ENCODE measurements around the gene ANKRD66.

ANKRD66 gene

GRCh38 chr6:46799657-46800056 is 52.9 kb downstream of the ANKRD66 start:
- Histone ChIP-seq H3K4me3 (ENCODE audit: low read length, poor library complexity, severe bottlenecking) (no peak overlapping the region), H3K9me2 (replicated peaks; ENCODE audit: low read depth, low read length) (no peaks in the 10 kb centered on the region), H3K4me2 (ENCODE audit: low read depth, low read length, poor library complexity, severe bottlenecking) (no peak overlapping the region), H3K4me1 (ENCODE audit: insufficient read depth, low read length, poor library complexity, severe bottlenecking) (no peaks in the 10 kb centered on the region), H3K36me3 (ENCODE audit: insufficient read depth, low read length) (no peaks in the 10 kb centered on the region), H3F3A (ENCODE audit: low read depth) (no peaks in the 10 kb centered on the region), H3K27me3 (ENCODE audit: insufficient read depth, low read length, poor library complexity, severe bottlenecking) (no peaks in the 10 kb centered on the region), H2AFZ (ENCODE audit: low read length) (no peak overlapping the region), H3K9ac (ENCODE audit: low read depth, low read length, poor library complexity, severe bottlenecking) (no peak overlapping the region), H3K9me3 (ENCODE audit: insufficient read depth, low read depth, low read length) (no peaks in the 10 kb centered on the region), H4K20me1 (ENCODE audit: insufficient read depth, low read length, poor library complexity, severe bottlenecking) (no peaks in the 10 kb centered on the region), H3K79me2 (ENCODE audit: insufficient read depth, low read length) (no peaks in the 10 kb centered on the region)
- TF ChIP-seq EZH2phosphoT487 (IDR thresholded peaks at IDR 0.05; ENCODE audit: borderline replicate concordance) = no peak
- no peak for TF ChIP-seq CTCF (conservative IDR thresholded peaks at IDR 0.05; ENCODE audit: low read length)

GRCh38 chr6:46808806-46809205 is 62.1 kb downstream of the ANKRD66 start:
- Histone ChIP-seq H3K9ac (ENCODE audit: low read depth, low read length, poor library complexity, severe bottlenecking) (no peak overlapping the region), H3K79me2 (ENCODE audit: insufficient read depth, low read length) (no peaks in the 10 kb centered on the region), H2AFZ (ENCODE audit: low read length) (no peak overlapping the region), H3K4me2 (ENCODE audit: low read depth, low read length, poor library complexity, severe bottlenecking) (no peak overlapping the region), H4K20me1 (ENCODE audit: insufficient read depth, low read length, poor library complexity, severe bottlenecking) (no peaks in the 10 kb centered on the region), H3K9me2 (replicated peaks; ENCODE audit: low read depth, low read length) (no peaks in the 10 kb centered on the region), H3K4me1 (ENCODE audit: insufficient read depth, low read length, poor library complexity, severe bottlenecking) (no peaks in the 10 kb centered on the region), H3K27me3 (ENCODE audit: insufficient read depth, low read length, poor library complexity, severe bottlenecking) (no peaks in the 10 kb centered on the region), H3F3A (ENCODE audit: low read depth) (no peaks in the 10 kb centered on the region), H3K9me3 (ENCODE audit: insufficient read depth, low read depth, low read length) (no peaks in the 10 kb centered on the region), H3K4me3 (ENCODE audit: low read length, poor library complexity, severe bottlenecking) (no peak overlapping the region), H3K36me3 (ENCODE audit: insufficient read depth, low read length) (no peaks in the 10 kb centered on the region)
- TF ChIP-seq CTCF (conservative IDR thresholded peaks at IDR 0.05; ENCODE audit: low read length) (no peak), EZH2phosphoT487 (IDR thresholded peaks at IDR 0.05; ENCODE audit: borderline replicate concordance) (no peak)
